ENCODE results near the gene SLC7A14. TPM values are rescaled to one million over a fixed set of nuclear protein-coding genes. Genes with fewer than 3 reads are reported as not detected.

SLC7A14 gene
- total RNA-seq, 1 donor from 2014 or later = 0.23 TPM

DNA sequence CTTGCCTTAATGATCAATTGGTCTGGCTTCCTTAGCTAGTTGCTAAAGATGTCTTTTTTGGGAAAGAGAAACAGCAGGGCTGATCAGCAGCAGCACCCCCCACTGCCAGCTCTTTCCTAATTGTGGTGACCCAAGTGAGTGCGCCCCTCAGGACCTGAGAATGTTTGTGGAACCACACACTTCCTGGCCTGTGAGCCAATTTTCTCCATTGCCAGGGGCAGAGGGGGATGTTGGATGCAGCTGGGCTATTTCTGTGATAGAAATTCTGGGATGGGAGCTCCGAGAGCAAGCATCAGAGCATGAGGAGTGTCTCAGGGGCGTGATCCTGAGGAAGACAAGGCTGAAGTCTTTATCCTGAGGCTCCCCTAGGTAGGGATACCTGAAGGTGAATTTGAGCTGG, 100.6 kb downstream of the SLC7A14 start:
- Histone ChIP-seq H3K79me2 (ENCODE audit: insufficient read depth, low read length) (no peaks in the 10 kb centered on the region), H3K9me3 (ENCODE audit: insufficient read depth, low read depth, low read length) (no peaks in the 10 kb centered on the region), H3K27me3 (ENCODE audit: insufficient read depth, low read length) (peaks cover 3% of the 10 kb centered on the region), H3K4me1 (ENCODE audit: insufficient read depth, low read length) (no peaks in the 10 kb centered on the region), H3K9ac (ENCODE audit: low read length) (no peak overlapping the region), H4K20me1 (ENCODE audit: insufficient read depth, low read length) (no peaks in the 10 kb centered on the region), H2AFZ (ENCODE audit: low read depth, low read length) (no peak overlapping the region), H3K36me3 (ENCODE audit: insufficient read depth, low read length) (no peaks in the 10 kb centered on the region), H3K4me2 (ENCODE audit: low read length) (no peak overlapping the region), H3K27ac (ENCODE audit: low read depth, low read length) (no peak overlapping the region), H3K4me3 (ENCODE audit: insufficient read depth, low read depth, low read length) (no peak overlapping the region)
- H3K27ac Mint-ChIP-seq (ENCODE audit: unreplicated experiment) = no peak overlapping the region
- peaks cover 2% of the 10 kb centered on the region for H3K4me1 Mint-ChIP-seq (ENCODE audit: low read depth, unreplicated experiment)
- peaks cover 24% of the 10 kb centered on the region for H3K27me3 Mint-ChIP-seq (ENCODE audit: low read depth, unreplicated experiment)
- no peak overlapping the region for H3K4me3 Mint-ChIP-seq (ENCODE audit: unreplicated experiment)
- no peak for FAIRE-seq
- peaks cover 10% of the 10 kb centered on the region for H3K36me3 Mint-ChIP-seq (ENCODE audit: low read depth, unreplicated experiment)
- no peak for DNase-seq (ENCODE audit: low read depth)
- H3K9me3 Mint-ChIP-seq (ENCODE audit: unreplicated experiment) = peaks cover 10% of the 10 kb centered on the region
- TF ChIP-seq, protein P1, sequence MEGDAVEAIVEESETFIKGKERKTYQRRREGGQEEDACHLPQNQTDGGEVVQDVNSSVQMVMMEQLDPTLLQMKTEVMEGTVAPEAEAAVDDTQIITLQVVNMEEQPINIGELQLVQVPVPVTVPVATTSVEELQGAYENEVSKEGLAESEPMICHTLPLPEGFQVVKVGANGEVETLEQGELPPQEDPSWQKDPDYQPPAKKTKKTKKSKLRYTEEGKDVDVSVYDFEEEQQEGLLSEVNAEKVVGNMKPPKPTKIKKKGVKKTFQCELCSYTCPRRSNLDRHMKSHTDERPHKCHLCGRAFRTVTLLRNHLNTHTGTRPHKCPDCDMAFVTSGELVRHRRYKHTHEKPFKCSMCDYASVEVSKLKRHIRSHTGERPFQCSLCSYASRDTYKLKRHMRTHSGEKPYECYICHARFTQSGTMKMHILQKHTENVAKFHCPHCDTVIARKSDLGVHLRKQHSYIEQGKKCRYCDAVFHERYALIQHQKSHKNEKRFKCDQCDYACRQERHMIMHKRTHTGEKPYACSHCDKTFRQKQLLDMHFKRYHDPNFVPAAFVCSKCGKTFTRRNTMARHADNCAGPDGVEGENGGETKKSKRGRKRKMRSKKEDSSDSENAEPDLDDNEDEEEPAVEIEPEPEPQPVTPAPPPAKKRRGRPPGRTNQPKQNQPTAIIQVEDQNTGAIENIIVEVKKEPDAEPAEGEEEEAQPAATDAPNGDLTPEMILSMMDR (IDR thresholded peaks at IDR 0.05; ENCODE audit: insufficient read depth, low read depth, low read length) = no peak
- no peak for TF ChIP-seq EZH2 (IDR thresholded peaks at IDR 0.05; ENCODE audit: insufficient read depth, low read length)

DNA sequence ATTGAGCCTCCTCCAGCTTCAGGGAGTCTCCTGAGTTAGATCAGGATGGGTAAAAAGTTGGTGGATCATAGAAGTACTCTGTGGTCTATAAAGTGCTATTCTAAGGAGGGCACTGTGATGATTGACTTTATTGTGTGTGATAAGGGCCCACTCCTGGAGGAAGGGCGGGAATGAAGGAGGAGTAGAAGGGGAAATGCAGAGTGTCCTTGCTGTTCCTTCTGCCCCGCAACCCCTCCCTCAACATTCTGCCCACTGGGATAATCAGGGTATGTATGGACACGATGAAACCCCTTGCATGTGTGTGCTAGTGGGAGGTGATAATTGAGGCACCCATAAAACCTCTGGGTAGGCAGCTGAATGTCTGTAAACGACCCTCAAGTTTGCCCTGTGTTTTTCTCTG, 101.0 kb downstream of the SLC7A14 start:
- H3K27me3 ChIP-seq (ENCODE audit: insufficient read depth, low read length) = peaks cover 3% of the 10 kb centered on the region
- no peaks in the 10 kb centered on the region for H3K36me3 ChIP-seq (ENCODE audit: insufficient read depth, low read length)
- no peaks in the 10 kb centered on the region for H3K9me3 ChIP-seq (ENCODE audit: insufficient read depth, low read depth, low read length)
- H3K9me3 Mint-ChIP-seq (ENCODE audit: unreplicated experiment) = peaks cover 10% of the 10 kb centered on the region
- H3K4me3 ChIP-seq (ENCODE audit: insufficient read depth, low read depth, low read length) = no peak overlapping the region
- H3K9ac ChIP-seq (ENCODE audit: low read length) = no peak overlapping the region
- H2AFZ ChIP-seq (ENCODE audit: low read depth, low read length) = no peak overlapping the region
- peaks cover 2% of the 10 kb centered on the region for H3K4me1 Mint-ChIP-seq (ENCODE audit: low read depth, unreplicated experiment)
- H3K4me1 ChIP-seq (ENCODE audit: insufficient read depth, low read length) = no peaks in the 10 kb centered on the region
- no peak overlapping the region for H3K4me3 Mint-ChIP-seq (ENCODE audit: unreplicated experiment)
- H3K27me3 Mint-ChIP-seq (ENCODE audit: low read depth, unreplicated experiment) = peaks cover 27% of the 10 kb centered on the region
- H3K79me2 ChIP-seq (ENCODE audit: insufficient read depth, low read length) = no peaks in the 10 kb centered on the region
- H4K20me1 ChIP-seq (ENCODE audit: insufficient read depth, low read length) = no peaks in the 10 kb centered on the region
- no peak overlapping the region for H3K27ac Mint-ChIP-seq (ENCODE audit: unreplicated experiment)
- no peak overlapping the region for H3K4me2 ChIP-seq (ENCODE audit: low read length)
- no peak overlapping the region for H3K27ac ChIP-seq (ENCODE audit: low read depth, low read length)
- peaks cover 10% of the 10 kb centered on the region for H3K36me3 Mint-ChIP-seq (ENCODE audit: low read depth, unreplicated experiment)
- TF ChIP-seq, protein P1 (IDR thresholded peaks at IDR 0.05; ENCODE audit: insufficient read depth, low read depth, low read length) = no peak
- TF ChIP-seq EZH2 (IDR thresholded peaks at IDR 0.05; ENCODE audit: insufficient read depth, low read length) = no peak
- no peak for FAIRE-seq
- no peak for DNase-seq (ENCODE audit: low read depth)

DNA sequence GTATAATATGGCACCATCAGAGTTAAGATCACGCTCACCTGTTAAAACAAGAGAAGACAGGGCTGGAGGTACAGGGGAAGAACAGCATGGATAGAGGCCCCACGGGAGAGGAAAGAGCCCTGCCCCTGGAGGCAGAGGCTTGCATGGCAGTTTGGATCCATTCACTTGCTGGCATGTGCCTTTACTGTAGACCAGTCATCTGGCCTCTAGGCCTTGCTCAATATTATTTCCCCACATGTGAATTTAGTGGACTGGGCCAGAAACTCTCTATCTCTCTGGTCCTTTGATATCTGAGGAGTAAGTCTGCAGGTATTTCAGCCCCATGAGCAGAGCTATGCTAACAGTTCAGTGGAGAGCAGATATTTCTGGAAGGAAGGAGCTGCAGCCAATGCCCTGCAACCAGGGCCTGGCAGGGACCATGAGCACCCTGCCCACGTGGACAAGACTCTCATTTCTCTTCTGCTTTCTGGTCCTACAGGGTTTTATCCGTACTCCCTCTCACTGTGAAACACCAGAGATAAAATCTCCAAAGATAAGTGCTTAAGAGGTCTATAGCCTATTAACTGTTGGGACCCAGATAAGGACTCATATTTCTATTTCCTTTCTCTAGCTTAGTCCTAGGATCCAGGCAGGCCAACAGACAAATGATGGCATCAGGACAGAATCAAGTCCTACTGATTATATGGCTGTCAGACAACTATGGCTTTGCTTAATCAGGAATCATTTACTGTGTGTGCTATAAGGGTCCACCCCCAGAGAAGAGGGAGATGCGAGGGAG, 102.2 kb downstream of the SLC7A14 start:
- Histone ChIP-seq H2AFZ (ENCODE audit: low read depth, low read length) (no peak overlapping the region), H3K4me1 (ENCODE audit: insufficient read depth, low read length) (no peaks in the 10 kb centered on the region), H3K27ac (ENCODE audit: low read depth, low read length) (no peak overlapping the region), H3K4me3 (ENCODE audit: insufficient read depth, low read depth, low read length) (no peak overlapping the region), H3K36me3 (ENCODE audit: insufficient read depth, low read length) (no peaks in the 10 kb centered on the region), H3K4me2 (ENCODE audit: low read length) (no peak overlapping the region), H3K9me3 (ENCODE audit: insufficient read depth, low read depth, low read length) (no peaks in the 10 kb centered on the region), H3K27me3 (ENCODE audit: insufficient read depth, low read length) (peaks cover 3% of the 10 kb centered on the region), H3K9ac (ENCODE audit: low read length) (no peak overlapping the region), H4K20me1 (ENCODE audit: insufficient read depth, low read length) (no peaks in the 10 kb centered on the region), H3K79me2 (ENCODE audit: insufficient read depth, low read length) (no peaks in the 10 kb centered on the region)
- DNase-seq (ENCODE audit: low read depth) (no peak), FAIRE-seq (no peak)
- Mint-ChIP-seq H3K27me3 (ENCODE audit: low read depth, unreplicated experiment) (peaks cover 27% of the 10 kb centered on the region), H3K27ac (ENCODE audit: unreplicated experiment) (no peak overlapping the region), H3K9me3 (ENCODE audit: unreplicated experiment) (peaks cover 10% of the 10 kb centered on the region), H3K4me3 (ENCODE audit: unreplicated experiment) (no peak overlapping the region), H3K4me1 (ENCODE audit: low read depth, unreplicated experiment) (peaks cover 2% of the 10 kb centered on the region), H3K36me3 (ENCODE audit: low read depth, unreplicated experiment) (peaks cover 10% of the 10 kb centered on the region)
- TF ChIP-seq, protein P1 (IDR thresholded peaks at IDR 0.05; ENCODE audit: insufficient read depth, low read depth, low read length) = no peak
- no peak for TF ChIP-seq EZH2 (IDR thresholded peaks at IDR 0.05; ENCODE audit: insufficient read depth, low read length)
